Hematopoietic multipotent progenitor cell (in vitro differentiated cells): ENCODE results near the gene CALML4. TPM values are rescaled to one million over a fixed set of nuclear protein-coding genes. Genes with fewer than 3 reads are reported as not detected.
"Not testable (repeated sequence)": the region's sequence is repeated elsewhere in the genome, so short reads cannot be mapped to it uniquely, and the experiment has no call there.

ENCODE experiments used
- DNase-seq, 3 donors: peaks; one replicate each; pipeline ENCODE4 v3.0.0-alpha.2; 2011 to 2015; ENCODE audit warnings: low read depth in 2 of 3, low spot score in 2 of 3
- total RNA-seq: library from RNA; depleted of rRNA; stranded (reverse); fragments of >200 nt; gene quantifications from one replicate; pipeline ENCODE4 v1.2.3, GENCODE V29; 2012

CALML4 gene
- total RNA-seq, 1 donor = 9.7 TPM

DNA sequence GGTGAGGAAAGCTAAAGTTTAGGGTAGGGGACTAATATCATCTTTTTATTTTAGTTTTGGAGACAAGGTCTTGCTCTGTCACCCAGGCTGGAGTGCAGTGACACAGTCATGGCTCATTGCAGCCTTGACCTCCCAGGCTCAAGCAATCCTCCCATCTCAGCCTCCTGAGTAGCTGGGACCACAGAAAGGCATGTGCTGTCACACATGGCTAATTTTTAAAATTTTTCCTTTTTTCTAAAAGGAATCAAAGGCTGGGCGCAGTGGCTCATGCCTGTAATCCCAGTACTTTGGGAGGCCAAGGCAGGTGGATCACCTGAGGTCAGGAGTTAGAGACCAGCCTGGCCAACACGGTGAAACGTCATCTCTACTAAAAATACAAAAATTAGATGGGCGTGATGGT lies 20.3 kb upstream of the CALML4 start:
- not testable (repeated sequence) for DNase-seq

DNA sequence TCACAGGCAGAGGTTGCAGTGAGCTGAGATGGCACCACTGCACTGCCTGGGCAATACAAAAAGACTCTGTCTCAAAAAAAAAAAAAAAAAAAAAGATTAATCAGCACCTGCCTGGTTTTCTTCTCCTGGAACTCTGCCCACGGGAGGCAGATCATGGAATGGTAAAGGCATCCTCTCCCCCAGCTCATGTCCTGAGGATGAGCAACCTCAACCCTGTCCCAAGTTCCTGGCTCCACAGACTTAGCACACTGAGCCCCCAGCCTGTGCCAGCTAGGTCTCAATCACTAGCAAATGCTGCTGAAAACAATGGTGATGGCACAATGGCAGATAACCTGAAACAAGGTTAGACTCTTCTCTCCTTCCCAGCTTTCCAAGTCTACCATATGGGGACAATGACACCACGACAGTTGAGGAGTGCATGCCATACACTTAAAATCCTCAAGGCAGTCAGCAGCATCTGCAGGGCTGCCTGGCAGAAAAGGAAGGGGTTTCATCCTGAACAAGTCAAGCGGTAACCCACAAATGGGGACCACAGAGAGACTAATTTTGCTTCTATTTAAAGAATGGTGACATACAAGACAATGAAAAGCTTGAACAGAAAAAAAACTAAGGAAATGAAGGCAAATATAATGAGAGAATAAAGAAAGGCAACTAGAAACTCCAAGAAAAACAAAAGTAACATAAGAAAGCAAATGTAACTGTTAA lies 19.6 kb upstream of the CALML4 start:
- DNase-seq = peak in 2 of 3 donors; percentile 65 to 83

DNA sequence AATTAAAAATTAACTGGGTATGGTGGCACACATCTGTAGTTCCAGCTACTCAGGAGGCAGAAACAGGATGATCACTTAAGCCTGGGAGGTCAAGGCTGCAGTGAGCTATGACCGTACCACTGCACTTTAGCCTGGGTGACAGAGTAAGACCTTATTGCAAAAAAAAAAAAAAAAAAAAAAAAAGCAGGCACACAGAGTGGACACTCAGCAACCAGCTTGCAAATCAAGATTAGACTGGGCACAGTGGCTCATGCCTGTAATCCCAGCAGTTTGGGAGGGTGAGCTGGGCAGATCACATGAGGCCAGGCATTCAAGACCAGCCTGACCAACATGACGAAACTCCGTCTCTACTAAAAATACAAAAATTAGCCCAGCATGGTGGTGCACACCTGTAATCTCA lies 19.0 kb upstream of the CALML4 start:
- DNase-seq = no peak

GRCh38 chr15:68223171-68223570 lies 18.0 kb upstream of the CALML4 start:
- no peak for DNase-seq

- DNase-seq = not testable (repeated sequence)
Measured at GRCh38 chr15:68222432-68222743, 17.3 kb upstream of the CALML4 start.

DNA sequence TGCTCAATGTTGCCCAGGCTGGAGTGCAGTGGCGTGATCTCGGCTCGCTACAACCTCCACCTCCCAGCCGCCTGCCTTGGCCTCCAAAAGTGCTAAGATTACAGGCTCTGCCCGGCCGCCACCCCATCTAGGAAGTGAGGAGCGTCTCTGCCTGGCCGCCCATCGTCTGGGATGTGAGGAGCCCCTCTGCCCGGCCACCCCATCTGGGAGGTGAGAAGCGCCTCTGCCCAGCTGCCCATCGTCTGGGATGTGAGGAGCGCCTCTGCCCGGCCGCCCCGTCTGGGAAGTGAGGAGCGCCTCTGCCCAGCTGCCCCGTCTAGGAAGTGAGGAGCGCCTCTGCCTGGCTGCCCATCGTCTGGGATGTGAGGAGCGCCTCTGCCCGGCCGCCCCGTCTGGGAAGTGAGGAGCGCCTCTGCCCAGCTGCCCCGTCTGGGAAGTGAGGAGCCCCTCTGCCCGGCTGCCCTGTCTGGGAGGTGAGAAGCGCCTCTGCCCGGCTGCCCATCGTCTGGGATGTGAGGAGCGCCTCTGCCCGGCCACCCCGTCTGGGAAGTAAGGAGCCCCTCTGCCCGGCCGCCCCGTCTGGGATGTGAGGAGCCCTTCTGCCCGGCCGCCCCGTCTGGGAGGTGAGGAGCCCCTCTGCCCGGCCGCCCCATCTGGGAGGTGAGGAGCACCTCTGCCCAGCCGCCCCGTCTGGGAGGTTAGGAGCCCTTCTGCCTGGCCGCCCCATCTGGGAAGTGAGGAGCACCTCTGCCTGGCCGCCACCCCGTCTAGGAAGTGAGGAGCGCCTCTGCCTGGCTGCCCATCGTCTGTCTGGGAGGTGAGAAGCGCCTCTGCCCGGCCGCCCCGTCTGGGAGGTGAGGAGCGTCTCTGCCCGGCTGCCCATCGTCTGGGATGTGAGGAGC lies 16.6 kb upstream of the CALML4 start:
- DNase-seq = not testable (repeated sequence)

DNA sequence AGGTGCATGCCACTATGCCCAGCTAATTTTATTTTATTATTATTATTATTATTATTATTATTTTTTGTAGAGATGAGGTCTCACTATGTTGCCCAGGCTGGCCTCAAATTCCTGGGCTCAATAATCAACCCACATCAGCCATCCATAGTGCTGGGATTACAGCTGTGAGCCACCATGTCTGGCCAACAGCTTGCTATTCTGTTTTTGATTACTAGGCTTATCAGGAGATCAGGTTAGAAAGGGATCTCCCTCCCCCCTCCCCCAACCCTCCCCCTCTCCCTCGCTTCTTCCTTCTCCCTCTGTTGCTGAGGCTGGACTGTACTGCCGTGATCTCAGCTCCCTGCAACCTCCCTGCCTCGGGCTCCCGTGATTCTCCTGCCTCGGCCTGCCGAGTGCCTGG lies 15.8 kb upstream of the CALML4 start:
- DNase-seq = no peak

GRCh38 chr15:68220489-68220888 lies 15.4 kb upstream of the CALML4 start:
- DNase-seq = no peak

GRCh38 chr15:68218847-68219798 lies 14.0 kb upstream of the CALML4 start:
- DNase-seq = no peak

GRCh38 chr15:68218331-68218730 lies 13.2 kb upstream of the CALML4 start:
- no peak for DNase-seq

- DNase-seq = no peak
Measured at GRCh38 chr15:68217341-68217740, 12.2 kb upstream of the CALML4 start.

DNA sequence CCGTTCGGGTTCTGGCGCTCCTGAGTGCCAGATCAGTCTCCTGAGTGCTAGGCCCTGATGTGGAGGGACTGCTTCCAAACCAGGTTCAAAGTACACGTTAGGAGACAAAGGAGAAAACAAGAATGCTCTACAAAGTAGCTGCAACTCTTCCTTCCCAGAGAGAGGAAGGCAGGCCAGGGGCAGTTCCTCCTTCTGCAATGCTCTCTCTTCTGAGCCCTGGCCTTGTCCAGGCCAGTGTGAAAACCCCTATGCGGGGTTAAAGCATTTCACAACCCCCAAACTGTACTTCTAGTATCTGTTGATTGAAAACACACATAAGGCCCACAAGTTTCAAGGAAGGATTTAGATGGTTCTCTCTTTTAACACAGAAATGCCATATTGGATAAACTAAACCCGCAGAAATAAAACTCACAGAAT lies 9.7 kb upstream of the CALML4 start:
- no peak for DNase-seq

DNA sequence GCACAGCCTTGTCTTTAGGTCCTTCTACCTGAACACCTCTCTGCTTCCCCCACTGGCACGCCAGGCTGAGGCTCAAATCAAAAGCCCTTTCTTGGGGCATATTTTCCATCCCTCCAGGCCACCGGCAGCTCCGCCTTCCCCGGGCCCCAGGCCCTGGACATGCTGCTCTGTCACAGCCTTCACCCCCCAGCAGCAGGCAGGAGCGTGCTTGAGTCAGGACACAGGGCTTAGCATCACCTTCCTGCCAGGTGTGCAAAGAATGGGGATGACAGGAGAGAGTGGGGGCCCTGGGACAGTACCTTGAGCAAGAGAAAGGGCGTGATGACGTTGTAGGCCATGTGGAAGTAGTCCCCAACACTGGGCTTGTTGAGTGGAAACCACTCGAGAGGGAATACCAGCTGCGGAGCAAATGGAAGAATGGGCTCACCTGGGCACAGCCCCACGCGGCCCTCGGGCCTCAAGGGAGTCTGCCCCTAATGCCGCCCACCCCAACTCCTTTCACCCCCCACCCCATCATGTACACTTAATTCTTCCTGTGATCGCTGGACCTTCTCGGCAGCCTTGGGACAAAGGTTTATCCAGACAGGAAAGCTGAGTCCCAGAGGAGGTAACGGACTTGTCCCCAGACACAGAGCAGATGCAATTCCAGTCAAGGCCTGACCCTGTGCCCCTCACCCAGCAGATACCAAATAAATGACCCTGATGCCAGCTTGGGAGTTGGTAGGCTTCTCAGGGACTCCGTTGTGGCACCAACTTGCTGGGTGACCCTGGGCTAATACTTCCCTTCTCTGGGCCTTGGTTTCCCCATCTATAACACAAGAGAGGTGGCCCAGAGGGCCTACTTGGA lies 9.1 kb upstream of the CALML4 start:
- DNase-seq = no peak

DNA sequence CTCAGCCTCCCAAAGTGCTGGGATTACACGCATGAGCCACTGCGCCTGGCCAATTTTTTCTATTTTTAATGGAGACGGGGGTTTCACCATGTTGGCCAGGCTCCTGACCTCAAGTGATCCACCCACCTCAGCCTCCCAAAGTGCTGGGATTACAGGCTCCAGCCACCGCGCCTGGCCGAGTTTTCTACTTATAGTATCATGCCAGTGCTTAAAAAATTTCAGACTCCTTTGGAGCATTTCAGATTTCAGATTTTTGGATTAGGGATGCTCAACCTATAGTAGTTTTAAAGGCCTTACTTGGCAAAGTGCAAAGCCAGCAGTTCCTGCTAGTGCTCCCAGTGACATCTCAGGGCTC lies 8.3 kb upstream of the CALML4 start:
- DNase-seq = not testable (repeated sequence)

DNA sequence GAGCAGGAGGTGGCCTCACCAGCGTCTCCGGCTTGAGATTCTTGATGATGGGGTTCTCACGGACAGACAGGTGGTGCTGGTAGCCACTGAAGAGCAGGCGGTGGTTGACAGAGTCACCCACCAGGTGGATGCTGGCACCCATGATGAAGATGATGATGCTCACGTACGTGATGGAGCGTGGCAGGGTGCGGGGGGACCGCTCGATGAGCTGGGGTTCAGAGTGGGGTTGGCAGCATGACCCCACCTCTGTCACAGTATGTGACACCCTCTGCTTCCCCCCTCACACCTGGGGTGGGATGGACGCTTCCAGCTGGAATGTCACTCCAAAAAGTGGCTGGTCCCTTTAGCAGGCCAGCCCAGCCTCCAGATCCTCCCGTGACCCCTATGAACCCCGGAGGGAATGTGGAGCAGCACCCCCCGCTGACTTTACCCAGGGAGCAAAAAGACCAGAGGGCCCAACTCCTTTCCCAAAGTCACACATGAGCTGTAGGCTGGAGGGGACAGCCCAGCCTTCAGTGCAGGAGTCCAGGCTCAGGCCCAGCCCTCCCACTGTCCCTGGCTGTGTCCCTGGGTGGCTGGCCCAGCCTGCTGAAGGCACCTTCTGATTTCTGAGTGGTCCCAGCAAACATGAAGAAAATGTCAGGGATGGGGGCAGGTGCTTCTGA lies 6.7 kb upstream of the CALML4 start:
- no peak for DNase-seq

GRCh38 chr15:68210821-68211655 lies 5.9 kb upstream of the CALML4 start:
- peak in 2 of 3 donors; percentile 46 to 72 for DNase-seq

- DNase-seq = no peak
Measured at GRCh38 chr15:68210409-68210756, 5.3 kb upstream of the CALML4 start.

GRCh38 chr15:68209735-68210408 lies 4.7 kb upstream of the CALML4 start:
- DNase-seq = peak in 1 of 3 donors; percentile 34
